GM10248 (cell line): Measurements from ENCODE around the gene CYP4F12.
"Not testable (repeated sequence)": the region's sequence is repeated elsewhere in the genome, so short reads cannot be mapped to it uniquely, and the experiment has no call there.

Source experiments
- CTCF ChIA-PET: fragments of 300-600 bp; sonication (Branson Sonifier 250); formaldehyde crosslinking; extraction: SDS; loops from one replicate; lab custom pipeline; 2021; ENCODE audit warnings: antibody characterized with exemption; lab: Yijun Ruan, JAX
- POLR2A ChIA-PET: fragments of 350-650 bp; sonication (Branson Sonifier 250); formaldehyde crosslinking; extraction: SDS; loops from one replicate; lab custom pipeline; 2020; ENCODE audit warnings: antibody characterized with exemption; lab: Yijun Ruan, JAX
- DNase-seq: peaks from one replicate; pipeline ENCODE4 v3.0.0; 2012; ENCODE audit errors: extremely low spot score
- CTCF ChIP-seq: IDR thresholded peaks from 2 replicates; pipeline ENCODE4 v1.5.1; 2012; ENCODE audit warnings: mild to moderate bottlenecking, low read depth; ENCODE audit errors: extremely low read depth, missing control alignments, control extremely low read depth

CYP4F12 gene

DNA sequence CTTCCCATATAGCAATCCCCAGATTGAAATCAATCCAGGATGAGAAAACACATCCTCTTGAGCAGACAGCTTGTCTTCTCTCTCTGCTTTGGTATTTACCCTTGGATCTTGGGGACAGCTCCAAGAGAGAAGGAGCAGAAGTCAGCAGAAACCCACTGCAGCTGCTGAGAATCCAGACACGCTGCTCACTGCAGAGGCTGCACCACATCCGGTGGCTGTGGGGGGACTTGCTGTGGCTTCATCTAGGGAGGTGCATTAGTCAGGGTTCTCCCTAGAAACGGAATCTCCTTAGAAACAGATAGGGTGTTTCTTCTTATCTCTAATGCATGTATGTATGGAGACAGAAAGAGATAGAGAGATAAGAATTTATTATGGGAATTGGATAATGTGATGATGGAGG is 2.7 kb downstream of the CYP4F12 start:
- ChIA-PET POLR2A (no interaction called here), CTCF (no interaction called here)
- TF ChIP-seq CTCF = no peak
- no peak for DNase-seq

GRCh38 chr19:15679089-15679488 is 6.2 kb downstream of the CYP4F12 start:
- ChIA-PET CTCF (no interaction called here), POLR2A (no interaction called here)
- no peak for TF ChIP-seq CTCF
- no peak for DNase-seq

- DNase-seq, CTCF ChIA-PET, POLR2A ChIA-PET: not testable (repeated sequence)
Observed at GRCh38 chr19:15679865-15680264, 7.0 kb downstream of the CYP4F12 start.

GRCh38 chr19:15680478-15681322 is 7.8 kb downstream of the CYP4F12 start:
- TF ChIP-seq CTCF = no peak
- DNase-seq = no peak
- CTCF ChIA-PET = no interaction called here
- POLR2A ChIA-PET = interaction anchor here (0.5 kb wide), 1 partner anchor 44 kb away, joined by 3 read pairs; no protein-coding TSS in a partner anchor

- TF ChIP-seq CTCF = no peak
- ChIA-PET CTCF (interaction anchor here (1.5 kb wide), 1 partner anchor 9 kb away, joined by 5 read pairs; no protein-coding TSS in a partner anchor), POLR2A (no interaction called here)
- DNase-seq = no peak
Observed at GRCh38 chr19:15683411-15683810, 10.5 kb downstream of the CYP4F12 start.

GRCh38 chr19:15684828-15685227 is 11.9 kb downstream of the CYP4F12 start:
- POLR2A ChIA-PET = no interaction called here
- CTCF ChIA-PET = no interaction called here
- no peak for DNase-seq
- TF ChIP-seq CTCF = no peak

DNA sequence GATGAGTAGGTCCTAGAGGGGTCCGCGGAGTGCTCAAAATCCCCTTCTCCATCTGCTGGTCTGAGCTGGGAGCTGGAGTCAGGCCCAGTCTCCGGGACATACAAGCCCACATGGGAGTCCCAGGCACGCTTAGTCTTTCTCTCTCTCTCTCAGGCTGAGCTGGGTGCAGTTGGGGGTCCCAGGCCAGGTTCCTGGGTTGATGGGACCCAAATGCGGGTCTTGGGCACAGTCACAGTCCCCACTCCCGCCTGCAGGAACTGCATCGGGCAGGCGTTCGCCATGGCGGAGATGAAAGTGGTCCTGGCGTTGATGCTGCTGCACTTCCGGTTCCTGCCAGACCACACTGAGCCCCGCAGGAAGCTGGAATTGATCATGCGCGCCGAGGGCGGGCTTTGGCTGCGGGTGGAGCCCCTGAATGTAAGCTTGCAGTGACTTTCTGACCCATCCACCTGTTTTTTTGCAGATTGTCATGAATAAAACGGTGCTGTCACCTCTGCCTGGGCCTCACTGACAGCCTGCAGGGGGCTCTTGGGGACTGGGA is 23.8 kb downstream of the CYP4F12 start:
- TF ChIP-seq CTCF = no peak
- POLR2A ChIA-PET = no interaction called here
- CTCF ChIA-PET = no interaction called here
- DNase-seq = no peak
